Measurements from ENCODE around the gene EXOC6B.

GRCh38 chr2:72361521-72361920 lies 464.3 kb downstream of the EXOC6B start:
- TF ChIP-seq POLR2A (IDR thresholded peaks at IDR 0.05) (no peak), CTCF (IDR thresholded peaks at IDR 0.05) (no peak)
